SJCRH30 (cell line): ENCODE results near the gene FIP1L1. TPM values are rescaled to one million over a fixed set of nuclear protein-coding genes. Genes with fewer than 3 reads are reported as not detected.
"Not testable (repeated sequence)": the region's sequence is repeated elsewhere in the genome, so short reads cannot be mapped to it uniquely, and the experiment has no call there.

ENCODE experiments used
- DNase-seq, 2 experiments: peaks; one replicate each; pipeline ENCODE4 v3.0.0-alpha.2; 2015 to 2020
- H3K27ac ChIP-seq: fragments of 250-450 bp; sonication (Bioruptor Pico); 2 replicates; pipeline ENCODE4 v1.5.1; 2020; ENCODE audit warnings: mild to moderate bottlenecking, moderate library complexity
- H3K27me3 ChIP-seq: fragments of 250-450 bp; sonication (Bioruptor Pico); 2 replicates; pipeline ENCODE4 v1.5.1; 2020; ENCODE audit warnings: mild to moderate bottlenecking, moderate library complexity
- H3K36me3 ChIP-seq: fragments of 250-450 bp; sonication (Bioruptor Pico); 2 replicates; pipeline ENCODE4 v1.5.1; 2020; ENCODE audit warnings: mild to moderate bottlenecking, moderate library complexity
- H3K4me1 ChIP-seq: fragments of 250-450 bp; sonication (Bioruptor Pico); 2 replicates; pipeline ENCODE4 v1.5.1; 2020; ENCODE audit warnings: mild to moderate bottlenecking, moderate library complexity
- H3K4me3 ChIP-seq: fragments of 250-450 bp; sonication (Bioruptor Pico); 2 replicates; pipeline ENCODE4 v1.5.1; 2020; ENCODE audit warnings: mild to moderate bottlenecking, moderate library complexity
- H3K9me3 ChIP-seq: fragments of 250-450 bp; sonication (Bioruptor Pico); replicated peaks from 2 replicates; pipeline ENCODE4 v1.5.1; 2020; ENCODE audit warnings: mild to moderate bottlenecking, moderate library complexity
- total RNA-seq: library from RNA; depleted of rRNA; stranded (reverse); fragments of >200 nt; shearing (Covaris generic); gene quantifications from 2 replicates; pipeline ENCODE4 v1.2.3, GENCODE V29; 2014; rRNA removed

Gene FIP1L1
- 89.8 and 95.2 TPM in 2 replicates for total RNA-seq

GRCh38 chr4:53377319-53378170 is at the start of gene FIP1L1:
FIP1L1 (plus strand) TSS chr4:53377641; CDS start chr4:53377839, 198 bp downstream.
- H3K9me3 ChIP-seq, result no peaks in the 10 kb centered on the region
- DNase-seq, result peak; percentile 93 to 97
- peaks cover 4% of the 10 kb centered on the region; the same call in 1 of the 2 replicates for H3K4me1 ChIP-seq
- H3K4me3 ChIP-seq, result peak within 1 kb of the TSS; percentile 94
- H3K27me3 ChIP-seq, result no peaks in the 10 kb centered on the region
- peaks cover 15% of the 10 kb centered on the region for H3K36me3 ChIP-seq
- H3K27ac ChIP-seq, result peak within 1 kb of the TSS; percentile 87

- not testable (repeated sequence) for H3K36me3 ChIP-seq, H3K27ac ChIP-seq, H3K4me1 ChIP-seq, H3K4me3 ChIP-seq, DNase-seq, H3K9me3 ChIP-seq, H3K27me3 ChIP-seq
Measured at GRCh38 chr4:53334916-53335315, 42.5 kb upstream of the FIP1L1 start.

- DNase-seq, H3K4me3 ChIP-seq: not testable (repeated sequence)
Measured at GRCh38 chr4:53340145-53340544, 37.3 kb upstream of the FIP1L1 start.

GRCh38 chr4:53346392-53346791 is 31.0 kb upstream of the FIP1L1 start:
- not testable (repeated sequence) for DNase-seq, H3K4me1 ChIP-seq, H3K27me3 ChIP-seq, H3K27ac ChIP-seq, H3K4me3 ChIP-seq, H3K9me3 ChIP-seq, H3K36me3 ChIP-seq

More at GRCh38 chr4:53340145-53340544, 37.3 kb upstream of the FIP1L1 start:
- not testable (repeated sequence) for H3K9me3 ChIP-seq, H3K36me3 ChIP-seq, H3K4me1 ChIP-seq, H3K27me3 ChIP-seq, H3K27ac ChIP-seq

- Histone ChIP-seq H3K27me3 (no peaks in the 10 kb centered on the region), H3K36me3 (peaks cover 12% of the 10 kb centered on the region), H3K27ac (no peak overlapping the region), H3K4me1 (no peaks in the 10 kb centered on the region), H3K4me3 (no peak overlapping the region), H3K9me3 (peaks cover 5% of the 10 kb centered on the region; the same call in 1 of the 2 replicates)
- DNase-seq, result no peak
Measured at GRCh38 chr4:53346920-53347852, 30.3 kb upstream of the FIP1L1 start.

- no peaks in the 10 kb centered on the region for H3K27me3 ChIP-seq
- H3K4me1 ChIP-seq, result no peaks in the 10 kb centered on the region
- H3K27ac ChIP-seq, result no peak overlapping the region
Measured at GRCh38 chr4:53348046-53348445, 29.4 kb upstream of the FIP1L1 start.

GRCh38 chr4:53349091-53349491 is 28.4 kb upstream of the FIP1L1 start:
- DNase-seq, result no peak
- no peaks in the 10 kb centered on the region for H3K4me1 ChIP-seq
- H3K27me3 ChIP-seq, result no peaks in the 10 kb centered on the region
- peaks cover 19% of the 10 kb centered on the region for H3K36me3 ChIP-seq
- no peak overlapping the region for H3K4me3 ChIP-seq
- no peak overlapping the region for H3K27ac ChIP-seq
- H3K9me3 ChIP-seq, result peaks cover 5% of the 10 kb centered on the region; the same call in 1 of the 2 replicates

More at GRCh38 chr4:53348046-53348445, 29.4 kb upstream of the FIP1L1 start:
- no peak for DNase-seq
- Histone ChIP-seq H3K9me3 (peaks cover 5% of the 10 kb centered on the region; the same call in 1 of the 2 replicates), H3K4me3 (no peak overlapping the region), H3K36me3 (peaks cover 19% of the 10 kb centered on the region)

GRCh38 chr4:53354012-53354722 is 23.3 kb upstream of the FIP1L1 start:
- Histone ChIP-seq H3K36me3 (peaks cover 19% of the 10 kb centered on the region), H3K27me3 (no peaks in the 10 kb centered on the region), H3K27ac (no peak overlapping the region), H3K4me1 (no peaks in the 10 kb centered on the region), H3K9me3 (no peaks in the 10 kb centered on the region), H3K4me3 (no peak overlapping the region)
- DNase-seq, result no peak

GRCh38 chr4:53355930-53356521 is 21.4 kb upstream of the FIP1L1 start:
- Histone ChIP-seq H3K4me3 (no peak overlapping the region), H3K27ac (no peak overlapping the region), H3K27me3 (no peaks in the 10 kb centered on the region), H3K36me3 (peaks cover 17% of the 10 kb centered on the region), H3K4me1 (no peaks in the 10 kb centered on the region), H3K9me3 (no peaks in the 10 kb centered on the region)
- no peak for DNase-seq

- DNase-seq, result no peak
- Histone ChIP-seq H3K4me1 (peaks cover 3% of the 10 kb centered on the region; the same call in 1 of the 2 replicates), H3K4me3 (no peak overlapping the region), H3K27me3 (no peaks in the 10 kb centered on the region), H3K27ac (no peak overlapping the region), H3K36me3 (no peaks in the 10 kb centered on the region), H3K9me3 (no peaks in the 10 kb centered on the region)
Measured at GRCh38 chr4:53361451-53361850, 16.0 kb upstream of the FIP1L1 start.

- Histone ChIP-seq H3K27ac (no peak overlapping the region), H3K4me3 (no peak overlapping the region)
Measured at GRCh38 chr4:53362093-53362492, 15.3 kb upstream of the FIP1L1 start.

GRCh38 chr4:53364624-53365023 is 12.8 kb upstream of the FIP1L1 start:
- DNase-seq, result no peak
- no peaks in the 10 kb centered on the region for H3K9me3 ChIP-seq
- H3K4me1 ChIP-seq, result peaks cover 3% of the 10 kb centered on the region; the same call in 1 of the 2 replicates
- no peaks in the 10 kb centered on the region for H3K36me3 ChIP-seq
- peak overlapping the region; percentile 74 for H3K4me3 ChIP-seq
- no peaks in the 10 kb centered on the region for H3K27me3 ChIP-seq
- H3K27ac ChIP-seq, result no peak overlapping the region

More at GRCh38 chr4:53362093-53362492, 15.3 kb upstream of the FIP1L1 start:
- DNase-seq, result no peak
- no peaks in the 10 kb centered on the region for H3K9me3 ChIP-seq
- no peaks in the 10 kb centered on the region for H3K36me3 ChIP-seq
- peaks cover 3% of the 10 kb centered on the region; the same call in 1 of the 2 replicates for H3K4me1 ChIP-seq
- H3K27me3 ChIP-seq, result no peaks in the 10 kb centered on the region

GRCh38 chr4:53365121-53365485 is 12.3 kb upstream of the FIP1L1 start:
- Histone ChIP-seq H3K4me1 (peaks cover 3% of the 10 kb centered on the region; the same call in 1 of the 2 replicates), H3K27me3 (no peaks in the 10 kb centered on the region), H3K4me3 (peak overlapping the region; percentile 74), H3K27ac (no peak overlapping the region; the same call in 1 of the 2 replicates), H3K9me3 (no peaks in the 10 kb centered on the region), H3K36me3 (no peaks in the 10 kb centered on the region)
- DNase-seq, result peak in 1 of 2 experiments; percentile 53
